Stimulated activated CD8-positive, alpha-beta memory T cell treated with anti-CD3 and anti-CD28 coated beads, Interleukin-7, amount 100 ng/mL, for 48 hours (primary cell): ENCODE results near the gene SDK1.
"Not testable (repeated sequence)": the region's sequence is repeated elsewhere in the genome, so short reads cannot be mapped to it uniquely, and the experiment has no call there.

ENCODE experiments used
- DNase-seq, 2 donors: peaks; one replicate each; pipeline ENCODE4 v3.0.0-alpha.2; 2020; ENCODE audit warnings: low read depth in 1 of 2; ENCODE audit errors: extremely low read depth in 1 of 2

SDK1 gene

GRCh38 chr7:3899559-3899991 is 598.5 kb downstream of the SDK1 start:
- no peak for DNase-seq

- DNase-seq: no peak
Measured at GRCh38 chr7:3908153-3908552, 607.1 kb downstream of the SDK1 start.

DNA sequence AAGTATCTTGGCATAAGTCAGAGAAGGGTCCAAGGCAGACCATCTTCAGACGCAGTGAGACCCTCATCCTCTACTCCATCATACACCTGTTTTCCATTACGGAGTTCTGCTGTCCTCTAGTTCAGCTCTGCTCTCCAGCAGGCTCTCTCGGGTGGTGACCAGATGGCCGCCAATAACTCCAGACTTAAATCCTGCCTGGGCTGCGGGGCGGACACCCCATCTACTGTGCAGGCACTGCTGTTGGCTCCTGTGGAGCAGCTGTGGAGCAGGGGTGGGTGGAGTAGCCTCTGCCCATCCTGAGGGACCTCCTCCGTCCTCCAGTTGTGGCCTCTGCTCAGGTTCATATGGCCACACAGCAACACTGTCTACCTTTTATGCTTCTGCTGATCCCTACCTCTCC is 608.1 kb downstream of the SDK1 start:
- no peak for DNase-seq

- DNase-seq: no peak
Measured at GRCh38 chr7:3910054-3910453, 609.0 kb downstream of the SDK1 start.

DNA sequence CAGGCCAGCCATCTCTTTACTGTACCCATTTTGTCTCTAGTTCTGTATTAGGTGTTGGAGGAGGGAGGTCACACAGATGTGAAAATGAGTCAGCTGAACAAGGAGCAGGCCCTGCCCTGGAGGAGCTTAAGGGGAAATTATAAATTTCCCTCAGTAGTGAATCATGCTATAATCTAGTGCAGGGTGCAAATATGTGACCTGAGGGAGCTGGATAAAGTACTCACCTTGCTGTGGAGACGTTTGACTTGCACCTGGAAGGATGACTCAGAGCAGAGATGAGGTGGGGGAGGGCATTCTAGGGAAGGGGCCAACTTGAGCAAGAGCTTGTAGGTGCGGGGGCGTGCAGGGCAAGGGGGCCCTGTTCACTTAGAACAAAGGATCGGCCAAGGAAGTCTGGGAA is 610.6 kb downstream of the SDK1 start:
- no peak for DNase-seq

GRCh38 chr7:3912291-3912690 is 611.2 kb downstream of the SDK1 start:
- no peak for DNase-seq

DNA sequence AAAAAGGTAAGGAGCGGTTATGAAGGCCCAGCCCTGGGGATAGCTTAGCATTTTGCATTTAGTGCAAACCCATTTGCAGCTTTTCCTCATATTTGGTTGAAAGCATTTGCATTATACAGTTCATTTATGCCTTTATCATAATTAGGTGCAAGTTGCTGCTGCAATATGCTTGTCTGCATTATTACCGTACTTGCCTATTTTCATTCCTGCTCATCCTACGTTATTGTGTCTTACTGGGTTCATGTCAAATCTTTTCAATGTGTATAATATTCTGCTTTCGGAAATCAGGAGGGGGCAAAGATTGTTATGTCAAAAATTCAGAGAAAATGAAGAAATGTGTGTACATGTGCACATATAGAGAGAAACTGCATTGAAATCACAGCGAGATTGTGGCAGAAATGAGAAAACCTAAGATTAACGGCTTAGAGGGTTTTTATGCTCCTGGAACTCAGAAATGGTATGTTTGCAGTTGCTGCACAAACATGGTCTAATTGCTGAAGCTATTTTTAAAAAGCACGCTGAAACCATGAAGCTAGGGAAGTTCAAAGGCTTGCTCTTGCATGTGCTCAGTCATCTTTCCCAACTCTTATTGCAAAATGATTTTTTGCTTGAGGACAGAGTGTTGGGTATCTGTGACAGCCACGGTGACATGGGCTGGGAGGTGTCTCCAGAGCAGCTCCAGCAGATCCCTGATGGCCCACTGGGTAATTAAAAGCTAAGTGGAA is 613.2 kb downstream of the SDK1 start:
- DNase-seq: no peak

GRCh38 chr7:3915337-3915878 is 614.4 kb downstream of the SDK1 start:
- DNase-seq: no peak

GRCh38 chr7:3916146-3916545 is 615.1 kb downstream of the SDK1 start:
- no peak for DNase-seq

DNA sequence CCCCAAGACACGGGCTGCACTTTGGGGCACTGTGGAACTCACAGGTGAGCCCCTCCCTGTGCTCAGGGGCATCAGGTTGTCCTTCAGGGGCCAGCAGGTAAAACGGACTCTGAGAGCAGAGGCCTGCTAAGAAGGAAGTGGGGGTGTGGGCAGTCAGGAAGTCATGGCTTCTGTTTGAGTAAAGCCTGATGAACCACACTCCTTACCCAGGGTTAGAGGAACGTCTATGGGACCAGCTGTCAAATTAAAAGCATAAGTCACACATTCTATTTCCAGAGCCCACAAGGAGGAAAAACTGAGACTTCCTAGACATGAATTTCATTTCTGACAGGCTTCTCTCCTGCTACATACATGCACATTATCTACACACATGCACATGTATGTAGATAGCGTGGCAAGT is 616.4 kb downstream of the SDK1 start:
- no peak for DNase-seq

GRCh38 chr7:3918576-3918975 is 617.5 kb downstream of the SDK1 start:
- no peak for DNase-seq

- no peak for DNase-seq
Measured at GRCh38 chr7:3922175-3922635, 621.2 kb downstream of the SDK1 start.

GRCh38 chr7:3923307-3923918 is 622.4 kb downstream of the SDK1 start:
- no peak for DNase-seq

DNA sequence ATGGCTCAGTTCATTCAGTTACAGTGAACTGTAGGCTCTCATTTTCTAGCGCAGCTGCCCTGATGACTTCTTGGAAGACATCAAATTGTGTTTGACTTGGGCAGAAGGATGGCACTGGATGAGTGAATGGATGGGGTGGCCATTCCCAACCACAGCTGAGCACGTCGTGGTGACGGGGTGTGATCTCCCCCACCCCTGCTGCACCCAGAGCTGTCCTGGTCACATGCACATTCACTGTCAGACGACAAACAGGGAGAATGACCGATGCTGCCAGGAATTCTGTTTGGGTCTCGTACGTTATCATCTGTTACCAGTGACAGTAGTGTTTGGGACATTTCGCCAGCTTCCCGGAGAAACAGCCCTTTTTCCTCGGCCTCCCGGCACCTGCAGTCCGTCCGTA is 623.2 kb downstream of the SDK1 start:
- no peak for DNase-seq

- DNase-seq: no peak
Measured at GRCh38 chr7:3927446-3928110, 626.5 kb downstream of the SDK1 start.

GRCh38 chr7:3928727-3929515 is 627.9 kb downstream of the SDK1 start:
- DNase-seq: no peak

- DNase-seq: no peak
Measured at GRCh38 chr7:3931843-3932242, 630.8 kb downstream of the SDK1 start.

DNA sequence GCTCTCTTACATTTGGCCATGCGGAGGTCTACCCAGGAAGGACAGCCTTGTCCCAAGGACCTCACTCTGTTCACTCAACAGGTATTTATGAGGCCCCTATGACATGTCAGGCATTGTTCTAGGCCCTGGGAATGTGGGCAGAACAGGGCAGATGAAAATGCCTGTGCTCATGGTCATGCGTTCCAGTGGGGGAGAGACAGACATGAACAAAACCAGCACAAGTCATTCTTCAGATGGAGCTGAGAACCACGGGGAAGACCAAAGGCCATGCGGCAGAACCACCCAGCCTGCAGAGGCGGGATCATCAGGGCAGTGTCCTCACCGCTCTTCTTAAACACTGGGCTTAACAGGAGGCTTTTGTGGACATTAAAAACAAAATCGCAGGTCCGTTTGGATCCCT is 636.1 kb downstream of the SDK1 start:
- no peak for DNase-seq

GRCh38 chr7:3937605-3938004 is 636.6 kb downstream of the SDK1 start:
- no peak for DNase-seq

GRCh38 chr7:3941706-3942105 is 640.7 kb downstream of the SDK1 start:
- DNase-seq: not testable (repeated sequence)

DNA sequence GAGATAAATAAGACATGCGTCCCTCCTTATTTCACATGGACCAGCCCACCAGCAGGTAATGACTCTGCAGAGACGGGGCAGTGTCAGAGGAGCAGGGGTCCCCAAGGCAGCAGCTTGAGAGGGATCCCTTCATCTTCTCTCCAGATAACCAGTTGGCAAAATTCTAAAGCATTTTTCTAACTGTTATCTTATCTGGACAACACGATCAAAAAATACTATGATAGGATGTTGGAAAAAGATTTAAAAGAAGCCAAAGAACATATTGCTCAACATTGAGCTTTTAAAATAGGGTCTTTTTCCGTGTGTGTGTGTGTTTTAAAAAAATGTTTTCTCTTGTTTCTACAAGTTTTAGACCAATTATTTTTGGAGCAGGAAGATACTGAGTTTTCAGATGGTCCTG is 641.2 kb downstream of the SDK1 start:
- no peak for DNase-seq
